ENCODE data around the gene RAI1. TPM values are rescaled to one million over a fixed set of nuclear protein-coding genes. Genes with fewer than 3 reads are reported as not detected.

RAI1 gene
- total and polyA plus RNA-seq, 2 experiments from 2014 or later, result 0.87 to 0.89 TPM

- peaks cover 30% of the 10 kb centered on the region for H3K27me3 Mint-ChIP-seq (ENCODE audit: insufficient read depth, low read depth, poor library complexity)
- H3K4me1 ChIP-seq (ENCODE audit: insufficient read depth), result peaks cover 18% of the 10 kb centered on the region; the same call in 1 of the 2 replicates
These were observed 112.3 kb downstream of the RAI1 start for GRCh38 chr17:17793378-17794214.

More at GRCh38 chr17:17793378-17794214, 112.3 kb downstream of the RAI1 start:
- no peak for TF ChIP-seq EZH2 (IDR thresholded peaks at IDR 0.05; ENCODE audit: low read depth, unreplicated experiment)
- no peak for TF ChIP-seq REST (IDR thresholded peaks at IDR 0.05; ENCODE audit: unreplicated experiment)
- TF ChIP-seq CTCF (conservative IDR thresholded peaks at IDR 0.05; ENCODE audit: low read depth in 2 of 2), result no peak
- no peak for TF ChIP-seq JUNB (IDR thresholded peaks at IDR 0.05; ENCODE audit: unreplicated experiment)
- no peak for TF ChIP-seq ZNF331 (CRISPR knock-in tag; IDR thresholded peaks at IDR 0.05; ENCODE audit: low read depth)
- TF ChIP-seq POLR2AphosphoS5 (IDR thresholded peaks at IDR 0.05; ENCODE audit: low read depth), result no peak
- no peak for TF ChIP-seq ZNF462 (CRISPR knock-in tag; IDR thresholded peaks at IDR 0.05)
- TF ChIP-seq ZNF114 (CRISPR knock-in tag; IDR thresholded peaks at IDR 0.05), result no peak
- TF ChIP-seq CREB1 (CRISPR knock-in tag; IDR thresholded peaks at IDR 0.05; ENCODE audit: low read depth), result no peak
- H3K36me3 Mint-ChIP-seq (ENCODE audit: low read depth), result no peaks in the 10 kb centered on the region
- H3K4me3 Mint-ChIP-seq, result peak overlapping the region; percentile 17; the same call in 1 of the 3 replicates
- no peak overlapping the region for H2AFZ ChIP-seq
- H3K4me3 ChIP-seq, result no peak overlapping the region
- no peaks in the 10 kb centered on the region for H3K36me3 ChIP-seq (ENCODE audit: insufficient read depth)
- DNase-seq (ENCODE audit: low spot score) (no peak), ATAC-seq (no peak)
- peaks cover 23% of the 10 kb centered on the region; the same call in 1 of the 2 replicates for H3K27me3 ChIP-seq (ENCODE audit: insufficient read depth)
- H3K27ac Mint-ChIP-seq, result no peak overlapping the region
- H3F3A ChIP-seq (replicated peaks; ENCODE audit: low read depth), result no peaks in the 10 kb centered on the region
- H3K9me3 Mint-ChIP-seq, result no peaks in the 10 kb centered on the region; the same call in 2 of the 3 replicates
- H3K79me2 ChIP-seq (replicated peaks; ENCODE audit: insufficient read depth), result no peaks in the 10 kb centered on the region
- H4K20me1 ChIP-seq (replicated peaks; ENCODE audit: insufficient read depth), result no peaks in the 10 kb centered on the region
- H3K27ac ChIP-seq (ENCODE audit: low read depth), result no peak overlapping the region
- H3K9me2 ChIP-seq (ENCODE audit: insufficient read depth), result no peaks in the 10 kb centered on the region
- peaks cover 40% of the 10 kb centered on the region for H3K4me1 Mint-ChIP-seq
- 0 out of 2 replicates have a peak overlapping the region, but pooled peaks have one; percentile 43 for H3K4me2 ChIP-seq

All from GM23338 (cell line).